HEK293T (cell line): ENCODE measurements around the gene HMGB1.

Source experiments
- CTCF ChIA-PET: fragments of 350-600 bp; formaldehyde crosslinking; extraction: SDS; loops from one replicate; lab custom pipeline; 2021; ENCODE audit warnings: antibody characterized with exemption, inconsistent platforms; lab: Yijun Ruan, JAX
- POLR2A ChIA-PET: fragments of 350-600 bp; formaldehyde crosslinking; extraction: SDS; loops from one replicate; lab custom pipeline; 2020; ENCODE audit warnings: antibody characterized with exemption, inconsistent platforms; lab: Yijun Ruan, JAX
- DNase-seq: peaks from one replicate; pipeline ENCODE4 v3.0.0; 2012; ENCODE audit warnings: mixed read lengths; ENCODE audit errors: extremely low spot score
- ARNT ChIP-seq: fragments of 450-650 bp; IDR thresholded peaks from 2 replicates; pipeline ENCODE4 v1.6.1; 2017; ENCODE audit warnings: mild to moderate bottlenecking
- BHLHE40 ChIP-seq: fragments of 450-650 bp; IDR thresholded peaks from 2 replicates; pipeline ENCODE4 v1.6.1; 2016; ENCODE audit warnings: mild to moderate bottlenecking, moderate library complexity, borderline replicate concordance
- CTBP1 ChIP-seq: fragments of 450-650 bp; IDR thresholded peaks from 2 replicates; pipeline ENCODE4 v1.6.1; 2016; ENCODE audit warnings: borderline replicate concordance
- ELF4 ChIP-seq: fragments of 450-650 bp; IDR thresholded peaks from 2 replicates; pipeline ENCODE4 v1.6.1; 2017; ENCODE audit warnings: antibody characterized with exemption
- FOXA1 ChIP-seq: fragments of 450-650 bp; IDR thresholded peaks from 2 replicates; pipeline ENCODE4 v1.6.1; 2016; ENCODE audit warnings: mild to moderate bottlenecking
- FOXK2 ChIP-seq: fragments of 450-650 bp; IDR thresholded peaks from 2 replicates; pipeline ENCODE4 v1.6.1; 2016; ENCODE audit warnings: mild to moderate bottlenecking
- FOXM1 ChIP-seq: fragments of 450-650 bp; IDR thresholded peaks from 2 replicates; pipeline ENCODE4 v1.6.1; 2017; ENCODE audit warnings: mild to moderate bottlenecking, borderline replicate concordance
- HDGF ChIP-seq: fragments of 450-650 bp; IDR thresholded peaks from 2 replicates; pipeline ENCODE4 v1.6.1; 2017; ENCODE audit warnings: antibody characterized with exemption, borderline replicate concordance
- L3MBTL2 ChIP-seq: fragments of 450-650 bp; conservative IDR thresholded peaks from 2 replicates; pipeline ENCODE4 v1.6.1; 2016; ENCODE audit warnings: mild to moderate bottlenecking
- LEF1 ChIP-seq: fragments of 450-650 bp; IDR thresholded peaks from 2 replicates; pipeline ENCODE4 v1.6.1; 2017; ENCODE audit warnings: mild to moderate bottlenecking, borderline replicate concordance
- NFRKB ChIP-seq: fragments of 450-650 bp; IDR thresholded peaks from 2 replicates; pipeline ENCODE4 v1.6.1; 2016; ENCODE audit warnings: mild to moderate bottlenecking, moderate library complexity
- SP1 ChIP-seq: fragments of 450-650 bp; IDR thresholded peaks from 2 replicates; pipeline ENCODE4 v1.6.1; 2017
- SUZ12 ChIP-seq: fragments of 450-650 bp; IDR thresholded peaks from 2 replicates; pipeline ENCODE4 v1.6.1; 2016; ENCODE audit warnings: mild to moderate bottlenecking
- TARDBP ChIP-seq: fragments of 450-650 bp; IDR thresholded peaks from 2 replicates; pipeline ENCODE4 v1.6.1; 2016
- ZNF384 ChIP-seq: fragments of 450-650 bp; IDR thresholded peaks from 2 replicates; pipeline ENCODE4 v1.6.1; 2016
- TF ChIP-seq, protein P1 (sequence below): fragments of 450-650 bp; IDR thresholded peaks from 2 replicates; pipeline ENCODE4 v1.6.1; 2016

HMGB1 gene

DNA sequence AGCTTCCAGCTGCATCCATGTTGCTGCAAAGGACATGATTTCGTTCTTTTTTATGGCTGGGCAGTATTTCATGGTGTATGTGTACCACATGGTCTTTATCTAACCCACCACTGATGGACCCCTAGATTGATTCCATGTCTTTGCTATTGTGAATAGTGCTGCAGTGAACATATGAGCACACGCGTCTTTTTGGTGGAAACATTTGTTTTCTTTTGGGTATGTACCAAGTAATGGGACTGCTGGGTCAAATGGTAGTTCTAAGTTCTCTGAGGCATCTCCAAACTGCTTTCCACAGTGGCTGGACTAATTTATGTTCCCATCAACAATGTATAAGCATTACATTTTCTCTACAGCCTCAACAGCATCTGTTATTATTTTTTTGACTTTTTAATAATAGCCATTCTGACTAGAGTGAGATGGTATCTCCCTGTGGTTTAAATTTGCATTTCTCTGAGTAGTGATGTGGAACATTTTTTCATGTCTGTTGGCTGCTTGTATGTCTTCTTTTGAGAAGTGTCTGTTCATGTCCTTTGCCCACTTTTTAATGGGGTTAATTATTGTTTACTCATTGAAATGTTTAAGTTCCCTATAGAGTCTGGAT lies 50.2 kb downstream of the HMGB1 start:
- DNase-seq = no peak
- ChIA-PET CTCF (no interaction called here), POLR2A (no interaction called here)
- no peak for TF ChIP-seq ELF4
- TF ChIP-seq BHLHE40 = no peak
- no peak for TF ChIP-seq TARDBP
- TF ChIP-seq, protein P1, sequence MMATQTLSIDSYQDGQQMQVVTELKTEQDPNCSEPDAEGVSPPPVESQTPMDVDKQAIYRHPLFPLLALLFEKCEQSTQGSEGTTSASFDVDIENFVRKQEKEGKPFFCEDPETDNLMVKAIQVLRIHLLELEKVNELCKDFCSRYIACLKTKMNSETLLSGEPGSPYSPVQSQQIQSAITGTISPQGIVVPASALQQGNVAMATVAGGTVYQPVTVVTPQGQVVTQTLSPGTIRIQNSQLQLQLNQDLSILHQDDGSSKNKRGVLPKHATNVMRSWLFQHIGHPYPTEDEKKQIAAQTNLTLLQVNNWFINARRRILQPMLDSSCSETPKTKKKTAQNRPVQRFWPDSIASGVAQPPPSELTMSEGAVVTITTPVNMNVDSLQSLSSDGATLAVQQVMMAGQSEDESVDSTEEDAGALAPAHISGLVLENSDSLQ = no peak
- no peak for TF ChIP-seq L3MBTL2
- TF ChIP-seq FOXK2 = no peak
- TF ChIP-seq FOXA1 = no peak
- no peak for TF ChIP-seq LEF1
- no peak for TF ChIP-seq SUZ12
- no peak for TF ChIP-seq CTBP1
- no peak for TF ChIP-seq SP1
- no peak for TF ChIP-seq FOXM1
- TF ChIP-seq ARNT = no peak
- TF ChIP-seq NFRKB = no peak
- no peak for TF ChIP-seq HDGF

DNA sequence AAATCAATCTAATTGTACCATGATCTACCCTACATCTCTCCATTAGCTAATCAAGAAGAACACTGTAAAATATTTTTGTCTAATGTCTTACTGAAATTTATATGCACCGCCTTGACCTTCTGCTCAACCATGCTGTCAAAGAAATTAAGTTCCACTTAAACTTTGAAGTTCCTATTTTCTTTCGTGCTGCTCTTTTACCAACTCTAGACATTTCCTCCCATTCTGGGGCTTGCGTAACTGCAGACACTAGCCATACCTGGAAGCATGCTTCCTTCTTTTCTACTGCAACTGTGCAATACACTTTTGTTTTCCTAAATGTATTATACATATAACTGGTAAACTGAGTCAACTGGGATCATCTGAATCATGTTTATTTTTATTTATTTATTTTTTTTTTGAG lies 51.9 kb downstream of the HMGB1 start:
- no peak for DNase-seq
- CTCF ChIA-PET = no interaction called here
- no peak for TF ChIP-seq TARDBP
- TF ChIP-seq FOXM1 = no peak
- TF ChIP-seq SP1 = no peak
- TF ChIP-seq ARNT = no peak
- TF ChIP-seq NFRKB = no peak
- TF ChIP-seq HDGF = no peak
- TF ChIP-seq SUZ12 = no peak
- TF ChIP-seq ELF4 = no peak
- TF ChIP-seq BHLHE40 = no peak
- POLR2A ChIA-PET = no interaction called here

DNA sequence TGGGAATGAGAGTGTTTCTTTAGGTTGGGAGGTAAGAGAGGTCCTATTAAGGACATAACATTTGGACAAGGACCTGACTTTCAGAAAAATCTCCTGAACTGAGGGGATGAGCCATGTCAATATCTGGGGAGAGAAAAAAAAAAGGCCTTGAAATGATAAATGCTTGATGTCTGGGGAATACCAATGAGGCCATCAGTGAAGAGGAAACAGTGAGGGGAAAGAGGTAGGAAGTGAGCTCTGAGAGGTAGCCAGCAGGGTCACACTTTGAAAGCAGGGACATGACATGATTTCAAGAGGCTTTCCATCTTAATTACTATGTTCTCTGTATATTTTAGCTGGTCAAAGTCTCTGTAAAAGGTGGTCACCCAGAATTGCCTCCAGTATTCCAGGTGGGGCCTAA lies 53.4 kb downstream of the HMGB1 start:
- POLR2A ChIA-PET = no interaction called here
- TF ChIP-seq LEF1 (no peak), HDGF (no peak), NFRKB (no peak), ZNF384 (no peak), TARDBP (no peak), FOXA1 (no peak), SP1 (no peak), SUZ12 (no peak), L3MBTL2 (no peak), BHLHE40 (no peak), FOXM1 (no peak)
- TF ChIP-seq, protein P1 = no peak
- CTCF ChIA-PET = interaction anchor here (0.6 kb wide), 2 partner anchors 156 to 171 kb away, joined by 3 to 6 read pairs; no protein-coding TSS in a partner anchor
- no peak for DNase-seq

DNA sequence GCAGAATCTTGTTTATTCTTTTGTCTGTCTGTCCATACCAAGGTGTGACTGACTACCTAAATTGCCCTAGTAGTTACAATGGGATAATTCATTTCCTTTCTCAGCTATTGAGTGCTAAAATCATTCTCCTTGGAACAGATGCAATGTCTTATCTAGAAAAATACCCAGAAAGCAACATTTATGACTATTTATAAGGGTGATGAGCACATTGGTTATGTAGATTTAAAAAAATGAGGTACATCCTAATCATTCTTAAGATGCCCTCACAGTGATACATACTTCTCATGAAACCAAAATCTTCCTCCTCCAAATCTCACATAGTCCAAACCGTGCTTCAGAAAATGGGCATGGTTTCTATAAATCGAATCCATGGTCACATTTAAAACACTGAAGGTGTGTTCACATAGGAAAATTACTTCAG lies 55.0 kb downstream of the HMGB1 start:
- ChIA-PET POLR2A (no interaction called here), CTCF (no interaction called here)
- no peak for DNase-seq
- TF ChIP-seq FOXM1 (no peak), FOXK2 (no peak), NFRKB (no peak), HDGF (no peak), L3MBTL2 (no peak), SUZ12 (no peak), CTBP1 (no peak), LEF1 (no peak)

DNA sequence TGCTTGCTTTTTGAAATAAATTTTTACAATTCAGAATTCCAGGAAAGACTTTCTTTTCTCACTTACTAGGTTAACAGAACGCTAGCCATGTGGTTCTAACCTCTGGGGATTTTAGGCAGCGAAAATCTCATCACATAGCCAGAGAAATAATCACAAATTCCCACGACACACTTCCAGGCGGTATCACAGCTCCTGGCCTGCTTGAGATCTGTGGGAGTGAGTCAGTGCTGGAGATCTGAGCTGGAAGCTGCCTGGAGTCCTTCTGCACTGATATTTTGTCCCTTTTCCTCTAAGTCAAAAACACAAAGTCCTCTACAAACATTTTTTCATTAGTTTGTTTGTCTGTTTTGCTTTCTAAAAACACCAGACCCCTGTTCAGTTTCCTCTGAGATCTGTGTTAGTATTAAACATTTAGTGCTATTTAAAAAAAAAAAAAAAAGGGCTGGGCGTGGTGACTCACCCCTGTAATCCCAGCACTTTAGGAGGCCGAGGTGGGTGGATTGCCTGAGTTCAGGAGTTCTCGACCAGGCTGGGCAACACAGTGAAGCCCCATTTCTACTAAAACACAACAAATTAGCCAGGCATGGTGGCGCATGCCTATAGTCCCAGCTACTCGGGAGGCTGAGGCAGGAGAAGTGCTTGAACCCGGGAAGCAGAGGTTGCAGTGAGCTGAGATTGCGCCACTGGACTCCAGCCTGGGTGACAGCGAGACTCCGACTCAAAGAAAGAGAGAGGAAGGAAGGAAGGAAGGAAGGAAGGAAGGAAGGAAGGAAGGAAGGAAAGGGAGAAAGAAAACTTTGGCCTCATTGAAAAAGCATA lies 55.6 kb downstream of the HMGB1 start:
- POLR2A ChIA-PET = no interaction called here
- CTCF ChIA-PET = no interaction called here
- no peak for DNase-seq
- TF ChIP-seq ZNF384 (peak; percentile 63; the same call in 1 of the 2 replicates), SP1 (no peak)

DNA sequence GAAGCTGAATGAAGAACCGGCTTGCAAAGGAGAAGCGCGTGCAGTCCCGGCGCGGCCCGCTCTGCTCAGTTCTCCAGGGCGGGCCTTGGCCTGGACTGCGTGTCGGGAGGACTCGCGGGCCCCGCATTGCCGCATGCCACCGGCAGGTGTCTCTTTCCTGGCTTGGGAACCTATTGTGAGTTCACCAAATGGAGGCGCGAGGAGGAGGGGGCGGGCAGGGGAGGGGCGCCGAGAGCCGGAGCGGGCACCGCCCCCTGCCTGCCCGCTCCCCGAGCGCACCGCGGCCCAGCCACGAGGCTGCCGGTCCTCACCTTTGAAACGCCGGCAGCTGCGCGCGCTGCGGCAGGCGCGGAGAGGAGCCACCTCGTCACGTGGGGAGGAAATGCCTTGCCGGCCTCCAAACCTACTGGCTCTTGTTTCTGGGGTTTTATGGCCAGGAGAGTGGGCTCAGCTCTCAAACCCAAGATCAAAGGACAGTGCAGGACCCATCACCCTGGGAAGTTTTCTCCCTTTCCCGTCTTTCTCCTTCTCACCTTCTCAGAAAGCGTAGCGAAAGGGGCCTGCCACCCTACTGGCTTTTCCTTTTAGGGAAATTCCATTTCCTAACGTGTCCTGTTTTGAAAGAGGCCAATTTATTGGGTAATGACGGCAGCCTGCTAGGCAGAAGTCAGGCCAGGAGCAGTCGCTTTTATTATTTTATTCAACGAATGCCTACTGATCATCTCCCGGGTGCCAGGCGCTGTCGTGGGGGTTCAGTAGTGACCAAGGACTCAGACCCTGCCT lies 57.2 kb downstream of the HMGB1 start:
- TF ChIP-seq ARNT (no peak), L3MBTL2 (peak; percentile 85)
- CTCF ChIA-PET = no interaction called here
- POLR2A ChIA-PET = interaction anchor here (0.9 kb wide), 1 partner anchor 22 kb away, joined by 3 read pairs; no protein-coding TSS in a partner anchor
- peak; percentile 90 for DNase-seq
